Muscle layer of colon (tissue), 2 donors: ENCODE results near the gene ABTB2.

Experiments used
- H3K27ac ChIP-seq: one replicate; pipeline ENCODE4 v1.7.0; 2013; ENCODE audit warnings: low read depth, mild to moderate bottlenecking, low read length, moderate library complexity
- H3K27me3 ChIP-seq, 2 donors: one replicate each; pipeline ENCODE4 v1.7.0; 2013; ENCODE audit warnings: low read length in 2 of 2, mild to moderate bottlenecking in 2 of 2; ENCODE audit not compliant: insufficient read depth in 2 of 2, control insufficient read depth in 1 of 2
- H3K36me3 ChIP-seq: one replicate; pipeline ENCODE4 v1.7.0; 2013; ENCODE audit warnings: mild to moderate bottlenecking, low read length; ENCODE audit not compliant: insufficient read depth
- H3K4me1 ChIP-seq: one replicate; pipeline ENCODE4 v1.7.0; 2013; ENCODE audit warnings: mild to moderate bottlenecking, low read length; ENCODE audit not compliant: insufficient read depth
- H3K4me3 ChIP-seq, 2 donors: one replicate each; pipeline ENCODE4 v1.7.0; 2013; ENCODE audit warnings: low read length in 2 of 2, low read depth in 1 of 2, mild to moderate bottlenecking in 1 of 2, moderate library complexity in 1 of 2
- H3K9ac ChIP-seq: one replicate; pipeline ENCODE4 v1.7.0; 2013; ENCODE audit warnings: low read length
- H3K9me3 ChIP-seq: one replicate; pipeline ENCODE4 v1.7.0; 2013; ENCODE audit warnings: mild to moderate bottlenecking, low read length
- donor health status: abdominal sarcoma.
- donor health status: Adenocarcinoma of cecum.

ABTB2 gene

DNA sequence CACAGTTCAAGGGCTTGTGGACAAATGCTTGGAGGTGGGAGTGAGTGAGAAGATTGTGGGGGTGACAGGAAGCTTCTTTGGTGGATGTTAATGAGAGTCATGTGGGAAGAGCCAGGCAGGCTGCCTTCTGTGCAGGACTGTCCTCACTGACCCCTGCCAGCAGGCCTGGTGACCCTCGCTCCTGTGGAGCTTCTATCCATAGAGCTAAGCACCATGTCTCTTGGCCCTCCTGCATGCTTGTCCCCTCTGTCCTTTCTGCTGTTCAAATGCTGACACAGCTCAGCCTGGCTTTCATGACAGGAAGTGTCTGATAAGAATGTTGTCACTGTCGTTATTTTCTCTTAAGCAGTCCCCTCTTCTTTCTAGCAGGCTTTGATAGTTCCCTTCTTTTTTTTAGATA is 214.8 kb downstream of the ABTB2 start:
- Histone ChIP-seq H3K27ac (no peak overlapping the region), H3K27me3 (no peaks in the 10 kb centered on the region), H3K4me3 (no peak overlapping the region), H3K9me3 (no peaks in the 10 kb centered on the region), H3K36me3 (peaks cover 91% of the 10 kb centered on the region), H3K9ac (no peak overlapping the region), H3K4me1 (no peaks in the 10 kb centered on the region)

DNA sequence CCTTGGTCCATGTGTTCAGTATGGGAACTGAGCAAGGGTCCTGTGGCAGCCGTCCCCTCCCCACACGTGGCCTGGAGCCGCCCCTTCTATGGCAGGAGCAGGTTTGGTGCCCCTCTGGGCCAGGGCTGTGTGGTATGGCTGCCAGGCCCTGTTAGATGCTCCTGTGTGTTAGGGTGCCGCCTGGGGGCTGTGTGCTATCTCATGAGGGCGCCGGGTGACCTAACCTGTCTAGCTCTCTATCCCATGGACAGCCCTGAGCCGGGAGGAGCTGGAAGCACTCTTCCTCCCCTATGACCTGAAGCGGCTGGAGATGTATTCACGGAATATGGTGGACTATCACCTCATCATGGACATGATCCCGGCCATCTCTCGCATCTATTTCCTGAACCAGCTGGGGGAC is 217.7 kb downstream of the ABTB2 start:
- Histone ChIP-seq H3K27ac (no peak overlapping the region), H3K27me3 (no peaks in the 10 kb centered on the region), H3K9me3 (no peaks in the 10 kb centered on the region), H3K9ac (no peak overlapping the region), H3K4me1 (no peaks in the 10 kb centered on the region), H3K36me3 (peaks cover 90% of the 10 kb centered on the region), H3K4me3 (no peak overlapping the region)

DNA sequence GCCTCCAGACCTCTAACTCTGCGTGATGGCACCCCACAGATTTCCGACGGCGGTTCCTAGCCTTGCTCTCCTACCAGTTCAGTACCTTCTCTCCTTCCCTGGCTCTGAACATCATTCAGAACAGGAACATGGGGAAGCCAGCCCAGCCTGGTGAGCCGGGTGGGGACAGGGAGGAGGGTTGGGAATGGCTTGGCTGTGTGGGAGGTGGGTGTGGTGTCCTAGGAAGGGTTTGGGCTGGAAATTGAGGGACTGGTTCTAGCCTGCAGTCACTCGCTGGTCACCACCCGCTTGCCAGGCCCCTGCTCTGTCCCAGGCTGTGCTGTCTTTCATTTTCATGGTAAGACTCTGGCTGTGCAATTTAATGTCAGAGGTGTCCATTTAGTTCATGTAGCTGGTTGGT is 218.5 kb downstream of the ABTB2 start:
- Histone ChIP-seq H3K27me3 (no peaks in the 10 kb centered on the region), H3K27ac (no peak overlapping the region), H3K4me1 (no peaks in the 10 kb centered on the region), H3K36me3 (peaks cover 89% of the 10 kb centered on the region), H3K9me3 (no peaks in the 10 kb centered on the region), H3K4me3 (no peak overlapping the region), H3K9ac (no peak overlapping the region)

DNA sequence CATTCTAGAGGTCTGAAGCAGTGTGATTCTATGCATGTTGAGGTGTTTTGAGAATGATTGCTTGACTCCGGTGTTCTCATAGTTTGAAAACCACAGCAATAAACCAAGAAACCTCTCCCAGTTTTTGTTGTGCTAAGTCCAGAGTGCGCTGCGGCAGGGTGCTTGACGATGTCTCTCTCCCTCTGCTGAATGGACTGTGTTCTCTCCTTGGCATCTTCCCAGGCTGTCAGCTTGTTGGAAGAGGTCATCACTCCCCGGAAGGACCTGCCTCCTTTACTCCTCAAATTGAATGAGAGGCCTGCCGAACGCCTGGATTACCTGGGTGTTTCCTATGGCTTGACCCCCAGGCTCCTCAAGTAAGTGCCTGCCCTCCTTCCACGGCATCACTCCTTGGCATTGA is 221.4 kb downstream of the ABTB2 start:
- no peaks in the 10 kb centered on the region for H3K9me3 ChIP-seq
- no peak overlapping the region for H3K27ac ChIP-seq

DNA sequence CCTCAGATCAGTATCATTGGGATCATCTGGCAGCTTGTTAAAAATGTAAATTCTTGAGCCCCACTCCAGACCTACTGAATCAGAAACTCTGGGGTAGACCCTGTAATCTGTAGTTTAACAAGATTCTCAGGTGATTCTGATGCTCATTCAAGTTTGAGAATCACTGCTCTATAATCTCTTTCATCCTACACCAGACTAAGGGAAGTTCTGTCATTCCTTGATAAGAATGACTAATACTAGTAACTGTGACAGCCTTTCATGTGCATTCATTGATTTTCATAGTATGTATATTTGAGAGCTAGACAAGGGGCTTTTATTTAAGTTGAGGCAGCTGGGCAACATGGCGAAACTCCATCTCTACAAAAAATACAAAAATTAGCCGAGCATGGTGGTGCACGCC is 222.4 kb downstream of the ABTB2 start:
- Histone ChIP-seq H3K36me3 (peaks cover 85% of the 10 kb centered on the region), H3K4me3 (no peak overlapping the region)

More for the DNA sequence above, 221.4 kb downstream of the ABTB2 start:
- Histone ChIP-seq H3K36me3 (peaks cover 86% of the 10 kb centered on the region), H3K4me1 (no peaks in the 10 kb centered on the region), H3K9ac (no peak overlapping the region), H3K27me3 (no peaks in the 10 kb centered on the region), H3K4me3 (no peak overlapping the region)

DNA sequence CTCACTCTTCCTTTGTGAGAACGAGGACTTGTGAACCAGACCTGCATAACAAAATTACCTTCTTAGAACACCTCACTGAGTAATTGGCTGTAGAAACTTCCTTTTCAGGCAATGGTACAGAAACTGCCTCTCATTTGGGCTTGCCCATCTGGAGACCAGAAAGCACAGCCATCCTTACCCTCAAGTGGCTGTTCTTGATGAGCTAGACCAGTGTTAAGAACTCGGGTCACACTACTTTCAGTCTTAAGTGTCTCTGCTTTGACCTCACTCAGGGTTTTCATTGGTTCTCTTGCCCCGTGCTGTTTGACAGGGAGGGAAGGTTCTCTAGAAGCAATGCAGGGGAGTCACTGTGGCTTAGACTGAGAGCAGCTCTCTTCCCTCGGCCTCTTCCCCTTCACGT is 223.0 kb downstream of the ABTB2 start:
- Histone ChIP-seq H3K9me3 (no peaks in the 10 kb centered on the region), H3K9ac (no peak overlapping the region), H3K27ac (no peak overlapping the region), H3K27me3 (no peaks in the 10 kb centered on the region), H3K36me3 (peaks cover 85% of the 10 kb centered on the region), H3K4me3 (no peak overlapping the region), H3K4me1 (no peaks in the 10 kb centered on the region)

More for the DNA sequence above, 222.4 kb downstream of the ABTB2 start:
- Histone ChIP-seq H3K4me1 (no peaks in the 10 kb centered on the region), H3K9me3 (no peaks in the 10 kb centered on the region), H3K27ac (no peak overlapping the region), H3K27me3 (no peaks in the 10 kb centered on the region), H3K9ac (no peak overlapping the region)

DNA sequence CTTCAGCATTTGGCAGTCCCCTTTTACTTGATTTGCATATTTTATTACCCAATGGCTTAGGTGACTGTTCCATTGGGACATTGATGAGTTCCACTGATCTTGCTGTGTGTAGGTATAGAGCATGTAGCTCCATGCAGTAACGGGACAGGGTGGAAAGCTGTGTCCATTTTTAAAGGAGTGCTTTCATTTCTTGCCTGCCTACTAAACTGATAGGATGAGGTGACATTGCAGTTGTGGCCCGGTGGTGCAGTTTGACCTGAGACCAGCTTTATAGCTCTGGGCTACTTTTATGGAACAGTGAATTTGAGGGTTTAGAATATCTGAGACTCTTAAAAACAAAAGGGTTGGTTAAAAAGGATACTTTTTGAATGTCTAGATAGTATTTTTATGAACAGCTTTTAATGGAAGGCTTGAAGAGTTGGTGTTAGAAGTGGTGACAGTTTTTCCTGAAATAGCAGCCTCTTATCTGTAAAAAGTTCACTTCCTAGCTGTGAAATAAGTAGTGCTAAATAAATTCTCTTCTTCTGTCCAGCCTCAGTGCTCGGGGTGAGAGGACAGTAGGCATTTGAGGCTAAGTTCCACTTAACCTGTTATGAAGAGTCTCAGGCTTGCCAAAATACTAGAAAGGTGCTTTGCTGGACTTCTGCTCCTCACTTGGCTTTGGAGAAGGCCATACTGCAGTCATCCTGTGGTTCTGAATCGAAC is 225.4 kb downstream of the ABTB2 start:
- H3K36me3 ChIP-seq, result peaks cover 73% of the 10 kb centered on the region
- no peaks in the 10 kb centered on the region for H3K9me3 ChIP-seq
- H3K4me3 ChIP-seq, result no peak overlapping the region
- no peaks in the 10 kb centered on the region for H3K27me3 ChIP-seq
- H3K4me1 ChIP-seq, result no peaks in the 10 kb centered on the region
- no peak overlapping the region for H3K9ac ChIP-seq
- H3K27ac ChIP-seq, result no peak overlapping the region

DNA sequence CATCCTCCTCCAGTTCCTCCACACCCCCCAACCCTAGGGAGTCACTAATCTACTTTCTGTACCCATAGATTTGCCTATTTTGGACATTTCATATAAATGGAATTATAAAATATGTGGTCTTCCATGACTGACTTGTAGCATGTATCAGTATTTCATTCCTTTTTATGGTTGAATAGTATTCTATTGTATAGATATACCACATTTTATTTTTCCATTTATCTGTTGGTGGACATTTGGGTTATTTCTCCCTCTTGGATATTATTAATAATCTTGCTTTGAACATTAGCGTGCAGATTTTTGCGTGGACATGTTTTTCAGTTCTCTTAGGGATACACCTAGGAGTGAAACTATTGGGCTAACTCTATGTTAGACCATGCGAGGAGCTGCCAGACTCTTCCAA is 229.0 kb downstream of the ABTB2 start:
- no peaks in the 10 kb centered on the region for H3K27me3 ChIP-seq
- no peaks in the 10 kb centered on the region for H3K9me3 ChIP-seq
- no peak overlapping the region for H3K4me3 ChIP-seq
- H3K27ac ChIP-seq, result no peak overlapping the region
- no peaks in the 10 kb centered on the region for H3K4me1 ChIP-seq
- H3K36me3 ChIP-seq, result peaks cover 70% of the 10 kb centered on the region
- no peak overlapping the region for H3K9ac ChIP-seq

DNA sequence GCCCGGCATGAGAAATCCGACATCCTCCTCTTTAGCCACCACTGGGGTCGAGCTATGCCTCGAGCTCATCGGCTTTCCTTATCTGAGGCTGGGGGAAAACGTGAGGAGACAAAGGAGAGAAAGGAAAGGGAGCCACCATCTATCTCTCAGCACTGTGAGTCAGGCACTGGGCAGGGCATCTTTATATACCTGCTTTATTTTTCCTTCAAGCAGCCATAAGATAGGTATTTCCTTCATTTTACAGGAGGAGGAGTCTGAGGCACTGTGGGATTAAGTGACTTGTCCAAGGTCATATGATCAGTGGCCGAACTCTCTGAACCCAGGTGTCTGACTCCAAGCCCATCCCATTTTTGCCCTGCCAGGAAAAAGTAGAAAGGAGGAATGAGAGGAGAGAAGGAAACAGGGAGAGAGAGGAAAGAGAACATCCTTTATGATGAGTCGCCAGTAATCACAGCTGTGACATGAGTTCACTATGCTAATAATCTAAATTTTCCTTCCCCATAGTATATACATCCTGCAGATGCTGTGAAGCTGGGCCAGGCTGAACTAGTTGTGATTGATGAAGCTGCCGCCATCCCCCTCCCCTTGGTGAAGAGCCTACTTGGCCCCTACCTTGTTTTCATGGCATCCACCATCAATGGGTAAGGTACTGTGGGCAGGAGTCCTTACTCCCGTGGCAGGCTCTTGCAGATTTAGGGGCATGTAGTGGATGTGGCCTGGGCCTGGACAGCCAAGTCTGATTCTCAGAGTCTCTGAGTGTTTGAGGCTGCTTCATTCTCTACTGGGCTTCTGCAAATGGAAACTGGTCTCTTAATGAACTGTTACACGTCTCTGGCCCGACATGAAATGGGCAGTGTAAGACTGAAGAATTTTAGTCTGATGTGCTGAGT is 230.6 kb downstream of the ABTB2 start:
- H3K4me3 ChIP-seq, result no peak overlapping the region
- H3K4me1 ChIP-seq, result no peaks in the 10 kb centered on the region
- H3K9me3 ChIP-seq, result no peaks in the 10 kb centered on the region
- no peak overlapping the region for H3K27ac ChIP-seq
- H3K36me3 ChIP-seq, result peaks cover 70% of the 10 kb centered on the region
- H3K27me3 ChIP-seq, result no peaks in the 10 kb centered on the region
- no peak overlapping the region for H3K9ac ChIP-seq

DNA sequence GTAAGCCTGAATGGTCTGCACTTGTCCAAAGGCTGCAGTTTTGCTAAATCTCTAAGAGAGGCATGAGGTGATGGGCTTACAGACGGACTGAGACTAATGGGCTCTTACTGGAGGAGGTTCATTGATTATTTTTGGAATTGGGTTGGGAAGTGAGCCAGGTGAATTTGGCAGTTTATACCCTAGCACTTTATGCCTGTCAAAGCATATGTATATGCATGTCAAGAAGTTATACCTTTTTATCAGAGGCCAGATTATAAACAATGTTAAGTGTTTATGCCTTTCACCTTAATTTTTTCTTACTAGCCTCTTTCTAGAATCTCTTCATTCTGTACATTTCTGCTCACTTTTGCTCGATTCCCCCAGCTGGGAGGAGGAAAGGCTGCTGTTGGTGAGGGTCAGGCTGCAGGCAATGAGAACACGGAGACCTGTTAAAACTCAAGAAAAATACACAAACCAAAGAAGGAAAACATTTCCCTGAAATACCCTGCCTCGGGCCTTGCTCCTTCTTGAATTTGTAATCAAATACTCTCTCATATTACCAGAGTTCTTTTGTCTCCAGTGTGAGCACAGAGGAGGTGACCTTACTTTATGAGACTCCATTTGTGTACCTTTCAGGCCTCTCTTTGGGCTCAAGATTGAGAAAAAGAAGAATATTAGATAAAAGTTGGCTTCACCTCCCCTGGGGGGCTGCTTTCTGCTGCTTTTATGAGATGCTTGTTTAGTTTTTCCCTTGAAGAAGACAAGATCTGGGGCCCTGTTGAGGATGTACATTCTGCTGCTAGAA is 232.7 kb downstream of the ABTB2 start:
- Histone ChIP-seq H3K36me3 (peaks cover 65% of the 10 kb centered on the region), H3K27me3 (no peaks in the 10 kb centered on the region), H3K9ac (no peak overlapping the region), H3K4me3 (no peak overlapping the region), H3K9me3 (no peaks in the 10 kb centered on the region), H3K4me1 (no peaks in the 10 kb centered on the region), H3K27ac (no peak overlapping the region)

DNA sequence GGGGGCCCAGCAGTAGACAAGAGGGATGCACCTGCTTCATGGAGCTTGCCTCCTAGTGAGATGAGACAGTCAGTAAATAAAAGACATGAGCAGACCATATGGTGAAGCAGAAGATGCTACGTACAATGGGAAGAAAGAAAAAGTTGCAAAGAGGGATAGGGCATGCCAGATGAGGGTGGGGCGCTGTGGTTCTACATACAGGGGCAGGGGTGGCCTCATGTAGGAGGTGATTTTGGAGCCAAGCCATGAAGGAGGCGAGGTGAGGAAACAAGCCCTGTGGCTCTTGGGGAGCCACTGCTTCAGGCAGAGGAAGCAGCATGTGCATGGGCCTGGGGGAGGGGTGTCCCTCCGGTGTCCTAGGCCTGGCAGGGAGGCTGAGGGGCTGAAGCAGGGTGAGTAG is 237.2 kb downstream of the ABTB2 start:
- H3K4me3 ChIP-seq, result no peak overlapping the region
- no peaks in the 10 kb centered on the region for H3K4me1 ChIP-seq
- no peaks in the 10 kb centered on the region for H3K27me3 ChIP-seq
- H3K9ac ChIP-seq, result no peak overlapping the region
- H3K9me3 ChIP-seq, result no peaks in the 10 kb centered on the region
- H3K27ac ChIP-seq, result no peak overlapping the region
- H3K36me3 ChIP-seq, result peaks cover 81% of the 10 kb centered on the region
